ENCODE measurements around the gene NPAS2. TPM values are rescaled to one million over a fixed set of nuclear protein-coding genes. Genes with fewer than 3 reads are reported as not detected.

The NPAS2 gene
- polyA plus RNA-seq, 1 of the 3 experiments (the other 2 are of a cell fraction) = 58.5 TPM

- Histone ChIP-seq H3K79me2 (ENCODE audit: insufficient read depth) (no peaks in the 10 kb centered on the region), H3F3A (replicated peaks; ENCODE audit: insufficient read depth) (peaks cover 3% of the 10 kb centered on the region), H3K27me3 (ENCODE audit: insufficient read depth) (no peaks in the 10 kb centered on the region), H2AFZ (ENCODE audit: low read depth) (no peak overlapping the region), H3K4me3 (ENCODE audit: low read depth in 2 of 2, low read length in 1 of 2) (no peak overlapping the region), H3K9me2 (no peaks in the 10 kb centered on the region), H3K4me1 (ENCODE audit: control insufficient read depth in 1 of 2, insufficient read depth in 2 of 2, low read depth in 1 of 2, low read length in 1 of 2) (peaks cover 0 to 11% of the 10 kb centered on the region in 2 experiments; a peak in 2 of 4 replicates), H3K27ac (ENCODE audit: low read depth in 2 of 2, low read length in 1 of 2) (no peak overlapping the region), H3K9ac (no peak overlapping the region), H3K36me3 (replicated peaks in 1 of 2; ENCODE audit: control insufficient read depth in 1 of 2, insufficient read depth in 2 of 2, low read length in 1 of 2) (peaks cover 4 to 19% of the 10 kb centered on the region in 2 experiments), H4K20me1 (ENCODE audit: insufficient read depth) (no peaks in the 10 kb centered on the region), H3K4me2 (no peak overlapping the region), H3K9me3 (no peaks in the 10 kb centered on the region)
- TF ChIP-seq GABPA (IDR thresholded peaks at IDR 0.05; ENCODE audit: low read depth) = no peak
- TF ChIP-seq EP300 (IDR thresholded peaks at IDR 0.05; ENCODE audit: borderline replicate concordance in 1 of 2, low read depth in 1 of 2, low read length in 1 of 2) = no peak
- TF ChIP-seq POLR2AphosphoS5 (IDR thresholded peaks at IDR 0.05; ENCODE audit: low read depth, low read length) = no peak
- TF ChIP-seq EZH2phosphoT487 (IDR thresholded peaks at IDR 0.05; ENCODE audit: borderline replicate concordance, low read depth) = no peak
- no peak for TF ChIP-seq FOSL2 (IDR thresholded peaks at IDR 0.05; ENCODE audit: borderline replicate concordance, low read depth)
- no peak for TF ChIP-seq RXRA (IDR thresholded peaks at IDR 0.05; ENCODE audit: borderline replicate concordance, low read depth)
- TF ChIP-seq YY1 (IDR thresholded peaks at IDR 0.05; ENCODE audit: low read depth) = no peak
- 94% methylated on average over 4 of the region's 4 CpGs for WGBS (ENCODE audit: low lambda C conversion rate)
- CTCF ChIA-PET = interaction anchor here (1.2 kb wide), 1 partner anchor 9 kb away, joined by 3 read pairs; no protein-coding TSS in a partner anchor
- POLR2A ChIA-PET = no interaction called here
- DNase-seq = no peak
Observed at GRCh38 chr2:100940240-100940639, 120.3 kb downstream of the NPAS2 start.

GRCh38 chr2:100940766-100941645 lies 121.1 kb downstream of the NPAS2 start:
- H3K9me2 ChIP-seq = no peaks in the 10 kb centered on the region
- no peaks in the 10 kb centered on the region for H4K20me1 ChIP-seq (ENCODE audit: insufficient read depth)
- H3K4me1 ChIP-seq (ENCODE audit: control insufficient read depth in 1 of 2, insufficient read depth in 2 of 2, low read depth in 1 of 2, low read length in 1 of 2) = 0 out of 4 replicates have a peak, but pooled peaks cover 0 to 3% of the 10 kb centered on the region in 2 experiments
- 94% methylated on average over 12 of the region's 14 CpGs for WGBS (ENCODE audit: low lambda C conversion rate)
- H3K36me3 ChIP-seq (replicated peaks in 1 of 2; ENCODE audit: control insufficient read depth in 1 of 2, insufficient read depth in 2 of 2, low read length in 1 of 2) = peaks cover 4 to 19% of the 10 kb centered on the region in 2 experiments
- CTCF ChIA-PET = no interaction called here
- DNase-seq = no peak
- TF ChIP-seq USF2 (IDR thresholded peaks at IDR 0.05; ENCODE audit: borderline replicate concordance, low read depth, low read length) (no peak), RXRA (IDR thresholded peaks at IDR 0.05; ENCODE audit: borderline replicate concordance, low read depth) (no peak), CTCF (IDR thresholded peaks at IDR 0.05) (no peak), USF1 (IDR thresholded peaks at IDR 0.05; ENCODE audit: borderline replicate concordance, low read depth) (no peak), EP300 (IDR thresholded peaks at IDR 0.05; ENCODE audit: borderline replicate concordance in 1 of 2, low read depth in 1 of 2, low read length in 1 of 2) (no peak), ELF1 (IDR thresholded peaks at IDR 0.05) (no peak), RFX5 (IDR thresholded peaks at IDR 0.05; ENCODE audit: low read length) (no peak), PBX3 (IDR thresholded peaks at IDR 0.05) (no peak)
- no peaks in the 10 kb centered on the region for H3K27me3 ChIP-seq (ENCODE audit: insufficient read depth)
- no peaks in the 10 kb centered on the region for H3F3A ChIP-seq (replicated peaks; ENCODE audit: insufficient read depth)
- no peak overlapping the region for H2AFZ ChIP-seq (ENCODE audit: low read depth)
- H3K4me3 ChIP-seq (ENCODE audit: low read depth in 2 of 2, low read length in 1 of 2) = no peak overlapping the region
- no peak overlapping the region for H3K27ac ChIP-seq (ENCODE audit: low read depth in 2 of 2, low read length in 1 of 2)
- no peak overlapping the region for H3K4me2 ChIP-seq
- POLR2A ChIA-PET = no interaction called here
- no peak overlapping the region for H3K9ac ChIP-seq
- no peaks in the 10 kb centered on the region for H3K79me2 ChIP-seq (ENCODE audit: insufficient read depth)
- H3K9me3 ChIP-seq = no peaks in the 10 kb centered on the region

Measured in SK-N-SH (cell line).